HG02981 (cell line): ENCODE results near the gene GPHA2.

ENCODE experiments used
- ATAC-seq: cut with Tn5 transposase; IDR thresholded peaks from one replicate; pipeline ENCODE4 v1.9.1; 2021; ENCODE audit warnings: mild to moderate bottlenecking, moderate library complexity; ENCODE audit not compliant: unreplicated experiment

GPHA2 gene

GRCh38 chr11:64931290-64931689 lies 4.4 kb downstream of the GPHA2 start:
- ATAC-seq = no peak

DNA sequence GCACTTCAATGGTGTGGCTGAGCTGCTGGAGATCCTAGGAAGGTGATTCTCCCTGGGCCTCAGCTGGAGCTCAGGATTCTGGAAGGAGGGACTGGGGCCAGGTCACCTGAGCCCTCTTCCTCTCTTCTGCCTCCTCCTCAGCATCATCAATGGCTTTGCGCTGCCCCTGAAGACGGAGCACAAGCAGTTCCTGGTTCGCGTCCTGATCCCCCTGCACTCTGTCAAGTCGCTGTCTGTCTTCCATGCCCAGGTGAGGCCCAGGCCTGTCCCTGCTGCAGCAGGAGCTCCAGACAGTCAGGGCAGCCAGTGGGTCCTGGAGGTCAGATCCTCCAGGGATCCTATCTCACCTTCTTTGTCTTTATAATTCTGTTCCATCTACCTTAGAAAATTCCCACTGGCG lies 5.4 kb downstream of the GPHA2 start:
- no peak for ATAC-seq

DNA sequence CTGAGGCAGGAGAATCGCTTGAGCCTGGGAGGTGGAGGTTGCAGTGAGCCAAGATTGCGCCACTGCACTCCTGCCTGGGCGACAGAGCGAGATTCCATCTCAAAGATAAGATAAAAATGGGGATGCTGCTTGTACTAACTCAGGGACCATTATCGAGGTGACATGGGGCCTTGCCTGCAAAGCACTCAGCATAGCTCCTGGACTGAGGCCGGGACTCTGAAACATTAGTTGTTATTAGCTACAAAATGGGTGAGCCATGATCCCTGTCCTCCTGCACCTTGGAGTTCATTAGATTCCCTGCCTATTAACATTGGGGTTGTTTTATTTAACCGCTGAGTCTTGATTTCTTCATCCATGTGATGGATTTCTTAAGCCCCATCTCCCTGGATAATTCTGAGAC lies 6.1 kb downstream of the GPHA2 start:
- no peak for ATAC-seq

DNA sequence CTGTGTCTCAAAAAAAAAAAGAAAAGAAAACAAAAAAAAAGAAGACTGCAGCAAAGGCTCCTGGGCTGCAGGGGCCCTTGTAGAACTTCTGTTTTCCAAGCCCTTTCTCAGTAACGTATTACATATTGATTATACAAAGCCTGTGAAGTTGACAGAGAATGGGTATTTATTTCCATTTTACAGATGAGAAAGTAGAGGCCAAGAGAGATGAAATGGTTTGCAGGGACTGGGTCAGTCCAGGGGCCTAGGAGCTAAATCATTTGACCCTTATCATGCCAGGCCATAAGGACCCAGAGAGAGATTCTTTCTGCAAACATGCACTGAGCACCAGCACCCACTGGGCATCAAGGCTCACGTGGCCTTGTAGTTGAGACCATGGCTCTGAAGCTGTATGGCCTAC lies 6.7 kb downstream of the GPHA2 start:
- no peak for ATAC-seq

DNA sequence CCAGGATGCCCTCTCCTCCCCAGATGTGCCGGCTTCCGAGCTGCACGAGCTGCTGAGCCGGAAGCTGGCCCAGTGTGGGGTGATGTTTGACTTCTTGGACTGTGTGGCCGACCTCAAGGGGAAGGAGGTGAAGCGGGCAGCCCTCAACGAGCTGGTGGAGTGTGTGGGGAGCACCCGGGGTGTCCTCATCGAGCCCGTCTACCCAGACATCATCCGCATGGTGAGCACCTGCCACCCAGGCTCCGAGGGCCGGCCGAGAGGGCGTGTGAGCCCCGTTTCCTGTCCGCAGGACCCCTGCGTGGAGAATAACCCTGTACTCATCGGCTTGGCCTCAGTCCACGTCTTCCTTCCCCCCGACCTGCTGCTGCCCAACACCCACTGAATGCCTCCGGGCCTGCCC lies 9.0 kb downstream of the GPHA2 start:
- ATAC-seq = no peak

GRCh38 chr11:64925536-64926436 lies 9.9 kb downstream of the GPHA2 start:
- ATAC-seq = no peak

DNA sequence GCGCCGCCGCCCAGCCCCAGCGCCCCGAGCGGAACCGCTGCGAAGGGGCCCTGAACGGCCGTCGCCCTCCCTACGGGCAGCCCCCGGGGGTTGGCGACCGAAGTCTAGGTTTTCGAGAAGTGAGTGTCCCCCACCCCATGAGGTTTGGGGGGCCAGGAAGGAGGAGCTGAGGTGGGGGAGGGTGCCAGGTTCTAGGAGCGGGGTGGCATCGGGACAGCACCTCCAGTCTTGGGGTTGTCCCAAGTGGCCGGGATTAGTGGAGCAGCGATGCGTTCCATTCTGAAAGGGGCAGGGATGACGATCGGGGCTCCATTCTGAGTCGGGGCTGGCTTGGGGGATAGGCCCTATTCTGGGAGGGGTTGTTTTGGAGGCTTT lies 10.8 kb downstream of the GPHA2 start:
- ATAC-seq = no peak

GRCh38 chr11:64923944-64924909 lies 11.5 kb downstream of the GPHA2 start, which contains the start of gene PPP2R5B:
PPP2R5B (plus strand) TSS chr11:64924689; CDS start chr11:64925735, 1,046 bp downstream.
- ATAC-seq = peak; percentile 81

DNA sequence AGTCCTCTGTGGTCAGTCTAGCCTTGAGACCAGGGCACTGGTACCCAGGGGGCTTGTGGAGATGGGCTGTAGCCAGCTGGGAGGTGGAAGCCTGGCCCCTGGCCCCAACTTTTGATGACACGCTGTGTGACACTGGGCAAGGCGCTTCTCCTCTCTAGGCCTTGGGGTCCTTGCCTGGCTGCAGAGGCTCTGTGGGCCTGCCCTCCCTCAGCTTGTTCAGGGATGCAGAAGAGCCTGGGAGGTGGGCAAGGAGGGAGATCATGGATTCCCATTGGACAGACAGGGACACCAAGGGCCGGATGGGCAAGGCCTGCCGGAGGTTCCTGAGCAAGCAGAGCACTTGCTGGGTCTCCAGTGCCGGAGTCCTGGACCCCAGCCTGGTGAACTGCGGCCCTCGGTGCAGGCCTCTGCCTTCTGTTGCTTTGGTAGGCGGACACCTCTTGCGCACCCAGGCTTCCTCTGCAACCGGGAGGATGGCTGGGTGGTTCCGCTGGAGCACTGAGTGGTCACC lies 12.5 kb downstream of the GPHA2 start:
- no peak for ATAC-seq

GRCh38 chr11:64921384-64921783 lies 14.3 kb downstream of the GPHA2 start:
- no peak for ATAC-seq

GRCh38 chr11:64920124-64920523 lies 15.6 kb downstream of the GPHA2 start:
- ATAC-seq = no peak

DNA sequence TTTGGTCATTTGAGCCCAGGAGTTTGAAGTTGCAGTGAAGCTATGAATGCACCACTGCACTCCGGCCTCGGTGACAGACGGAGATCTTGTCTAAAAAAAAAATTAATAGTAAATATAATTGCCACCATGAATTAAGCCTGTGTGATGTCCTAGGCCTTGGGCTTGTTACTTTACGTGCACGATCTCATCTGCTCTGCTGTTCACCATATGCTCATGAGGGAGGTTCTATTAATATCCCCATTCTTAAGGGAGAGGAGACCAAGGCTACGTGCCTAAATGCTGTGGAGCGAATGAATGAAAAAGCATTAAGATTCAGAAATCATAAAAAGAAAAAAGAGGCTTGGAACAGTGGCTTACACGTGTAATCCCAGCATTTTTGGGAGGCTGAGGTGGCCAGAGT lies 16.1 kb downstream of the GPHA2 start:
- ATAC-seq = no peak

- no peak for ATAC-seq
These were observed 17.7 kb downstream of the GPHA2 start for GRCh38 chr11:64918017-64918416.

GRCh38 chr11:64917663-64917995 lies 18.1 kb downstream of the GPHA2 start:
- ATAC-seq = no peak

GRCh38 chr11:64916775-64917662 lies 18.7 kb downstream of the GPHA2 start, which contains the start of gene ATG2A:
ATG2A (minus strand) TSS chr11:64917209; CDS start chr11:64917135, 74 bp downstream.
- peak; percentile 94 for ATAC-seq

DNA sequence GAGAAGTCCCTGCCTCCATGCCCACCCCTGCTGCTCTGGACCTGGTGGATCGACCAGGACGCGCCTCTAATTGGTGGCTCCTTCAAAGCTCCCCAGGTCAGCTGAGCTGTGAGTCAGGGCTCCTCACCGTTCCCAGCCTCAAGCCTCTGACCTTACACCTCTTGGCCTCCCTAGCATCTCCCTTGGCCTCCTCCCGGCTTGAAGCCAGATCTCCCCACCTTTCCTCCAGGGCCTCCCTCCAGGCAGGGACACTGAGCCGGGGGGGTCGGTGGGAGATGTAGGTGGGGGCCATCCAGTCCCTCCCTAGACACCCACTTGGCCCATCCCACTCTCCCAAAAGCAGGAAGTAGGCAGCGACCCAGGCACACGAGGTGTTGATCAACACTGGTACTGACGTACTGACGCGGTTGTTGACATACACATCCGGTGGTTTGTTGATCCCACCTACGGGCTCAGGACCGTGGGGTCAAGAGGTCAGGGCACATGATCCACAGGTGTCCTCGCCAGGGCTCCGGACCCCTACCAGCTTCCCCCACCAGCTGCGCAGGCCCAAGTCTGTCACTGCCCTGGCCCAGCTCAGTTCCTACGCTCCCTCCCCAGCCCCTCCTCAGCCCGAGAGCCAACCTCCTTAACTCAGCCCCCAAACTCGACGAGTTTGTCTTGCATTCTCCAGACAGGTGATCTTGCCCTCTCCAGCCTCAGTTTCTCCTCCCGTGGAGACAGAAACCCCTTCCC lies 19.5 kb downstream of the GPHA2 start:
- ATAC-seq = no peak

DNA sequence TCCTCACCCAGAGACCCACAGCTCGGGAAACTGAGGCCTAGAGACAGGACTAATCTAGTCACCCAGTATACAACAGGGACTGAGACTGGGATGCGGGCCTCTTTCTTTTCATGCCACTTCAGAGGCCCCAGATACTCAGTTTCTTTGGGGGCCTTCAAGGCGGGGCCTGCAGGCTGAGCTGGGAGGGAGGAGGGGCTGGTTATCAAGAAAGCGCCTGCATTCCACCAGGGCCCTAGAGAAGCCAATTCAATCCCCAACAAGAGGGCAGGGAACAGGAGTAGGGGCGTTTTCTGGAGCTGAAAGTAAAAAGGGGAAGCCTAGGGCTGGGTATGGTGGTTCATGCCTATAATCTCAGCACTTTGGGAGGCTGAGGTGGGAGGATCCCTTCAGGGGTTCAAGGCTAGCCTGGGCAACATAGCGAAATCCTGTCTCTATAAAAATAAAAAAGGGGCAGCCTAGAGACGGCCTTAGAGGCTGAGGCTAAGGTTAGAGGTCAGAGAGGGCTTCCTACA lies 20.3 kb downstream of the GPHA2 start:
- ATAC-seq = no peak

GRCh38 chr11:64914123-64914522 lies 21.6 kb downstream of the GPHA2 start:
- no peak for ATAC-seq

- ATAC-seq = no peak
These were observed 22.4 kb downstream of the GPHA2 start for GRCh38 chr11:64913171-64913727.
